Measurements from ENCODE around the gene ILDR2. TPM values are rescaled to one million over a fixed set of nuclear protein-coding genes. Genes with fewer than 3 reads are reported as not detected.
A peak's percentile ranks its signal among the peaks of the same experiment; 100 is the strongest.

ILDR2 gene
- total RNA-seq, 2 experiments from 2014 or later: 0.47 to 0.67 TPM

DNA sequence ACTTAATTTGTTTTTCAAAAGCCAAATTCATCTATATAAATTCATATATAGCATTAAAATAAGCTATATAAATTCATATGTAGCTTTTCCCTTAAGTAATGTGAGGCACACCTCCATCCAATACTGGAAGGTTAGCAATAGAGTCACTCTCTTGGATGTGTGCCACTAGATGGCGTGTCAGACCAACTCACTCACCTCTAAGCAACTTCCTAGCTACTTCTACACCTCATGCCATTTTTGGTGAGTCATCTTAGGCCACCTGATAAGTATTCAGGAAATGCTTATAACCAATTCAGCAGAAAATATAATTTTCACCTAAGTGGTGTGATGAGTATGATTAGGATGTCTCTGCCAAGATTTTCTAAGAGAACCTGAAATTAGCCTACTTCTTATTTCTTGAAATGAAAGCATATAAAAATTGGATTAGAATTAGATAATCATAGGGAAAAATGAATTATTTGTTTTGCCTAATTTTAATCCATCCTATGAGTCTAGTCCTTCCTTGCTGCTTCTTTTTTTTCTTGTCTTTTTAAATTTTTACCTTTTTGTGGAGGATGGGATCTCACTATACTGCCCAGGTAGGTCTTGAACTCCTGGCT lies 64.8 kb downstream of the ILDR2 start:
- Histone ChIP-seq H3K9me3 (ENCODE audit: control insufficient read depth in 1 of 2, insufficient read depth in 1 of 2, low read length in 2 of 2) (no peaks in the 10 kb centered on the region), H3K4me3 (ENCODE audit: low read length) (no peak overlapping the region), H3K27me3 (ENCODE audit: control insufficient read depth in 1 of 2, insufficient read depth in 2 of 2, low read length in 2 of 2) (no peaks in the 10 kb centered on the region), H3K36me3 (ENCODE audit: insufficient read depth, low read length) (no peaks in the 10 kb centered on the region), H3K27ac (ENCODE audit: low read depth in 1 of 2, low read length in 2 of 2) (no peak overlapping the region), H3K4me1 (ENCODE audit: insufficient read depth, low read length) (peaks cover 3% of the 10 kb centered on the region)
- TF ChIP-seq, protein P1, sequence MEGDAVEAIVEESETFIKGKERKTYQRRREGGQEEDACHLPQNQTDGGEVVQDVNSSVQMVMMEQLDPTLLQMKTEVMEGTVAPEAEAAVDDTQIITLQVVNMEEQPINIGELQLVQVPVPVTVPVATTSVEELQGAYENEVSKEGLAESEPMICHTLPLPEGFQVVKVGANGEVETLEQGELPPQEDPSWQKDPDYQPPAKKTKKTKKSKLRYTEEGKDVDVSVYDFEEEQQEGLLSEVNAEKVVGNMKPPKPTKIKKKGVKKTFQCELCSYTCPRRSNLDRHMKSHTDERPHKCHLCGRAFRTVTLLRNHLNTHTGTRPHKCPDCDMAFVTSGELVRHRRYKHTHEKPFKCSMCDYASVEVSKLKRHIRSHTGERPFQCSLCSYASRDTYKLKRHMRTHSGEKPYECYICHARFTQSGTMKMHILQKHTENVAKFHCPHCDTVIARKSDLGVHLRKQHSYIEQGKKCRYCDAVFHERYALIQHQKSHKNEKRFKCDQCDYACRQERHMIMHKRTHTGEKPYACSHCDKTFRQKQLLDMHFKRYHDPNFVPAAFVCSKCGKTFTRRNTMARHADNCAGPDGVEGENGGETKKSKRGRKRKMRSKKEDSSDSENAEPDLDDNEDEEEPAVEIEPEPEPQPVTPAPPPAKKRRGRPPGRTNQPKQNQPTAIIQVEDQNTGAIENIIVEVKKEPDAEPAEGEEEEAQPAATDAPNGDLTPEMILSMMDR (IDR thresholded peaks at IDR 0.05): peak; percentile 81
- DNase-seq (peak; percentile 54 to 92 (median 68)), ATAC-seq (ENCODE audit: poor library complexity) (peak; percentile 100)
- intact Hi-C loops (cut with DNase I, micrococcal nuclease): loop anchor here (1.0 to 10.0 kb wide), 5 partner anchors 149 to 644 kb away; partner anchors contain the start of gene CREG1 (in 1 of the 2)
- no peaks in the 10 kb centered on the region for H3K36me3 Mint-ChIP-seq (ENCODE audit: low read depth)
- H3K27ac Mint-ChIP-seq: no peak overlapping the region
- ChIA-PET CTCF (interaction anchor here (0.6 to 6.1 kb wide), 31 partner anchors 8 to 645 kb away, joined by 3 to 175 read pairs (median 5); partner anchors contain the start of genes GPA33, ILDR2, POGK and POU2F1), POLR2A (interaction anchor here (0.6 to 1.1 kb wide), 10 partner anchors 34 to 643 kb away, joined by 3 to 14 read pairs (median 3); partner anchors contain the start of genes CREG1, POGK, POU2F1 and TADA1)
- H3K27me3 Mint-ChIP-seq: no peaks in the 10 kb centered on the region
- no peaks in the 10 kb centered on the region for H3K9me3 Mint-ChIP-seq
- no peak overlapping the region for H3K4me3 Mint-ChIP-seq
- H3K4me1 Mint-ChIP-seq (ENCODE audit: low read depth): no peaks in the 10 kb centered on the region

GRCh38 chr1:166908942-166909341 lies 66.4 kb downstream of the ILDR2 start:
- no peaks in the 10 kb centered on the region for H3K36me3 ChIP-seq (ENCODE audit: insufficient read depth, low read length)
- H3K27ac ChIP-seq (ENCODE audit: low read depth in 1 of 2, low read length in 2 of 2): no peak overlapping the region
- no peaks in the 10 kb centered on the region for H3K9me3 Mint-ChIP-seq
- no peak for DNase-seq
- ATAC-seq (ENCODE audit: poor library complexity): no peak
- H3K9me3 ChIP-seq (ENCODE audit: control insufficient read depth in 1 of 2, insufficient read depth in 1 of 2, low read length in 2 of 2): no peaks in the 10 kb centered on the region
- H3K27me3 Mint-ChIP-seq: no peaks in the 10 kb centered on the region
- no peak overlapping the region for H3K27ac Mint-ChIP-seq
- H3K27me3 ChIP-seq (ENCODE audit: control insufficient read depth in 1 of 2, insufficient read depth in 2 of 2, low read length in 2 of 2): no peaks in the 10 kb centered on the region
- CTCF ChIA-PET: interaction anchor here (1.8 to 6.1 kb wide), 3 partner anchors 10 to 151 kb away, joined by 6 to 175 read pairs (median 7); no protein-coding TSS in a partner anchor
- intact Hi-C loops (cut with DNase I, micrococcal nuclease): loop anchor here in 1 of 2 experiments (2.0 to 5.0 kb wide), 2 partner anchors 220 to 633 kb away; no protein-coding TSS in a partner anchor
- TF ChIP-seq, protein P1 (IDR thresholded peaks at IDR 0.05): no peak
- no peak overlapping the region for H3K4me3 ChIP-seq (ENCODE audit: low read length)
- POLR2A ChIA-PET: no interaction called here
- H3K4me1 ChIP-seq (ENCODE audit: insufficient read depth, low read length): peaks cover 3% of the 10 kb centered on the region
- H3K36me3 Mint-ChIP-seq (ENCODE audit: low read depth): no peaks in the 10 kb centered on the region
- no peaks in the 10 kb centered on the region for H3K4me1 Mint-ChIP-seq (ENCODE audit: low read depth)
- H3K4me3 Mint-ChIP-seq: no peak overlapping the region

- Histone ChIP-seq H3K36me3 (ENCODE audit: insufficient read depth, low read length) (no peaks in the 10 kb centered on the region), H3K27me3 (ENCODE audit: control insufficient read depth in 1 of 2, insufficient read depth in 2 of 2, low read length in 2 of 2) (no peaks in the 10 kb centered on the region), H3K4me1 (ENCODE audit: insufficient read depth, low read length) (peaks cover 3% of the 10 kb centered on the region), H3K4me3 (ENCODE audit: low read length) (no peak overlapping the region), H3K9me3 (ENCODE audit: control insufficient read depth in 1 of 2, insufficient read depth in 1 of 2, low read length in 2 of 2) (no peaks in the 10 kb centered on the region), H3K27ac (ENCODE audit: low read depth in 1 of 2, low read length in 2 of 2) (no peak overlapping the region)
- ChIA-PET POLR2A (no interaction called here), CTCF (no interaction called here)
- no peak overlapping the region for H3K27ac Mint-ChIP-seq
- H3K4me1 Mint-ChIP-seq (ENCODE audit: low read depth): no peaks in the 10 kb centered on the region
- intact Hi-C loops (cut with DNase I, micrococcal nuclease): loop anchor here in 1 of 2 experiments (2.0 to 5.0 kb wide), 2 partner anchors 221 to 635 kb away; no protein-coding TSS in a partner anchor
- TF ChIP-seq, protein P1 (IDR thresholded peaks at IDR 0.05): no peak
- ATAC-seq (ENCODE audit: poor library complexity): no peak
- H3K36me3 Mint-ChIP-seq (ENCODE audit: low read depth): no peaks in the 10 kb centered on the region
- no peaks in the 10 kb centered on the region for H3K27me3 Mint-ChIP-seq
- no peak for DNase-seq
- no peak overlapping the region for H3K4me3 Mint-ChIP-seq
- no peaks in the 10 kb centered on the region for H3K9me3 Mint-ChIP-seq
Measured at GRCh38 chr1:166907763-166908162, 67.6 kb downstream of the ILDR2 start.

Data from CD4-positive, alpha-beta T cell (primary cell).